GM19043 (cell line): ENCODE measurements around the gene B3GNT5.

Experiments
- ATAC-seq: cut with Tn5 transposase; IDR thresholded peaks from one replicate; pipeline ENCODE4 v1.9.1; 2021; ENCODE audit warnings: low read depth; ENCODE audit not compliant: unreplicated experiment

The B3GNT5 gene

DNA sequence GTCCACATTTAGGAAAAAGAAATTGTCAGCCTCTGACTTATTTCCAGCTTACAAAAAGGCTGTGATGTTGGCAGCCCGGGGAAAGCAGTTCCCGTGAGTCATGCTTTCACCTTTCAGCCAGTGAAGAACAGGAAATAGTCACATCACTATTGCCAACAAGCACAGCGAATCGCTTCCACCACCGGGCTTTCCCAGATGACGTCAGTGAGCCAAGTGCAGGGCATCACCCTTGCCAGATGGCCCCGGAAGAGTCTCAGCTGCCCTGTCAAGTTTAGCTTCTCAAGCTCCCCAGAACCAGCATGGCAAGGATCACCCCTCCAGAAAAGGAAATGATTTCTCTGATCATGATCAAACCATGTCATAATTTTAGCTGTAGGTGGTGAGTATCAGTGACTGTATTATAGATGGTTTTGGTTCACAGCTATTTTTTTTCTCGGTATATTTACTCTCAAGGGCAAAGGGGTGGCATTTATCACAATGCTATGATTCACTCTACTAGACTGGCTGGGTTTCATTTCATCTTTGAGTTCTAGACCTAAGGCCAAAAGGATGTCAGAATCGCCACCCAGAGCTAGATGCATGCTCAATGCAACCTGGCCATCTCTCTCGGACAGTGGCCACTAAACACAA, 32.9 kb downstream of the B3GNT5 start:
- ATAC-seq, result peak; percentile 96

DNA sequence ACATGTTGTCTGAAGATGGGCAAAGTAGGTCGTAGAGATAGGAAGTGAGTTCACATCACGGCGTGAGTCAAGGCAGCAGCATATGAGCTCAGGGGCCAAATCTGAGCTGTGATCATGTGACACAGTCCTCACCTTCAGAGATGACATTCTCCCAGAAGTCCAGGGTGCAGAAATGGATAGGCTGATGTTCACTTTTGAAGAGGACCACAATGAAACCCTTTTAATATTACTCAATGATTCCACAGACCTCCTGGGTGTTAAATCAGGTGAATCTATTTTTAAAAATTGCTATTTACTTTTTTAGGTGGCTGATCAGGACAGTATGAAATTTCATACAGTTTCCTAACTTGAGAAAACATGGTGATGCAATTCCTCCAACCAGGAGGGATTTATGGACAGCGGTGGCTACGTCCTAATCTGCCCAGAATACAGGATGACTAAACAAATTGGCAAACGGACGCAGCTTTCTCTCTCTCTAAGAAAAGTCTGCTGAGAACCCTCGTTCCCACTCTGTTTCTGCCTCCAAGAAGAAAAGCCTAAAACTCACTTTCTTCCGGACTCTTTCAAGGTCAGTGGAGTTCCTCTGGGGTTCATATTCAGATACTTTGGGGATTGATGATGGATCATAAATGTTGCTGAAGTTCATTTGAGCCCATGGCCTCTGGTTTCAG, 34.4 kb downstream of the B3GNT5 start:
- ATAC-seq, result no peak

DNA sequence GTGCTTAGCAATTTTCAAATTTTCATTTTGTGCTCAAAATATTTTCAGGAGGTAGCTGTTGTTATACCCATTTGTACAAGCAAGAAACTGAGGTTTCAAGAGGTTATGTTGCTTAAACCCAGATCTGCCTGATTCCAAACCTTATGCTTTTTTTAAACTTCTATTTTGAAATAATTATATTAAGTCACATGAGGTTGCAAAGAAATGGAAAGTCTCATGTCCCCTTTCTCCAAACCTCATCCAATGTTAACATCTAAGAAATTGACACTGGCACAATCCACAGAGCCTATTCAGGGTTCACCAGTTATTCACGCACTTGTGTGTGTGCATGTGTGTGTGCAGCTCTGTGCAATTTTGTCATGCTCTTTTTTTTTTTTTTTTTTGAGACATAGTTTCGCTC, 35.1 kb downstream of the B3GNT5 start:
- no peak for ATAC-seq

DNA sequence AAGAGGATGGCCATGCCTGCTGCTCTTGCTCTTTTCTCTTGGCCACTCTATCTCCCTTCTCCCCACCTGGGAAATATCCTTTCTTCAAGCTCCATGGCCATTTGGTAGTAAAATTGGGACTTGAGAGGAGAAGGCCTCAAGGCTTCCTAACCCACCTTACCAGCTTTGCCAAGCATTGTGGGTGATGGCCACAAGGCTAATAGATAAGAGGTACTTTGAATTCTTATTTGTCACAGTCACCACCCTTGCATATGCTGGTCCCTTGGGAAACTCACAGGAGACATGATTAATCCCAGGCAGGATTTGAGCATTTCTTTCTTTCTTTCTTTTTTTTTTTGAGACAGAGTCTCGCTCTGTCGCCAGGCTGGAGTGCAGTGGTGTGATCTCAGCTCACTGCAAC, 37.2 kb downstream of the B3GNT5 start:
- ATAC-seq, result no peak

DNA sequence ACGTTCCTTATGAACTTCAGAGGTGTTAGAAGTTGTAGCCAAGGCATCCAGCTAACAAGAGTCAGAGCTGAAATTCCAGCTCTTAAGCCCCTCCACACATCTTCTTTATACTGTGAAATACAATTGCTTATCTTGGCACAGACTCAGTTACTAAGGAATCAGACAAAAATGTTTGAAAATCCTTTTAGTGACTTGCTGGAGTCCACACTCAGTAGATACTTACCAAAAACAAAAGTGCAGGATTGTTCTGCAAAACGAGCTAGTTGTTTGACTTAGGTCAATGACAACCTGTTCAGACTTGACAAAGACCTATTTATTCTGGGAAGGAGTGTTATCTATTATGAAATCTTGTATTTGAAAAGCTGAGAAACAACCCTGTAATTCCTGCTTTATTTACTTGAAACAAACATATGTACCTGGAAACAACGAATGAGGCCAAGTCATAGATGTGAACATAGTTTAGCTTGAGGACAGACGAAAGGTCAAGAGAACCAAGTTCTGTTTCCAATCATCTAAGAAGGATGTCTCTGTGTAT, 38.5 kb downstream of the B3GNT5 start:
- ATAC-seq, result no peak

DNA sequence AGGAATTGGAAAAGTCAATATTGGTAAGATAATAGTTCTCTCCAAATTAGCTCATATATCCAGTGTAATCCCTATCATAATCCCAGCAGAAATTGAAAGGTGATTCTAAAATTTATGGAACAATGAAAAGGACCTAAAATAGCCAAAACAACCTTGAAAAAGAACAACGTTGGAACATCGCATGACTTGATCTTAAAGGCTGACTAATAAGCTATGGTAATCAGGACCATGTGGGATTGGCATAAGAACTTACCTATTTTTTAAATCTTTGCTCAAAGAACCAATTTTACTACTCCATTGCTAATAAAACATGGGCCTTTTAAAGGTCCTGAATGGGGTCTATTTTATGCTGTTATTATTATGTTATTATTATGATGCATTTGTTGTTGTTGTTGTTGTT, 40.9 kb downstream of the B3GNT5 start:
- no peak for ATAC-seq

DNA sequence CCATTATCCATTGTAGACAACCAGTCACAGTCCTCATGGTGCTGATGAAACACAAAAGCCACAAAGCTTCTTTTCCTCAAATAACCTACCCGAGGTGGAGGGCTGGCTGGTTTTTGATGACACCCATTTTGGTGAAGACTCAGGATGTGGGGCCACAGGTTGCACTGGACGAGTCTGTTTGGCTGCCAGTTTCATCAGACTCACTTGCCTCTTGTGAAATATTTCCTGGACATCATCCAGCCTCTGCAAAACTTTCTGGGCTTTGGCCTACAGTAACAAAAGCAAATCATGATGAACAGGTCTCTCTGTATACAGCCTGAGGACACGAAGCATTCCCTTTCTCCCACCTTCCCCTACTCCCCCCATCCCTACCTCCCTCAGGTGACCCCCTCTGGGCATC, 42.2 kb downstream of the B3GNT5 start:
- ATAC-seq, result no peak

DNA sequence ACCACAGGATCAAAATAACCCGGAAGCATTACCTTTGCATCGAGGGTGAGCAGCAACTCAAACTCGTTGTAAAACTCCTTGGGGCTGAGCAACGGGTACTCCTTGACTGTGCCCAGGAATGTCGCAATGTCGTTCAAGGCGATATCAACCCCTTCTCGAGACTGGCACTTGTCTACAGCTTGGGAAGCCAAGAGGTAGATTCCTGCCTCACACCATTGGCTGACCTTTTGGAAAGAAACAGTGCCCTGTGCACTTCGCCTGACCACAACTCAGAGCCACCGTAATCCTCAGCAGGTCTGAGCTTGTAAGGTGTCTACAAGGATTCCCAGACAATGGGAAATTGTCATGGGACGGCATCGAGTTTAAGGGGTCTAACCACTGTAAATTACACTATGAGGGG, 43.9 kb downstream of the B3GNT5 start:
- no peak for ATAC-seq

DNA sequence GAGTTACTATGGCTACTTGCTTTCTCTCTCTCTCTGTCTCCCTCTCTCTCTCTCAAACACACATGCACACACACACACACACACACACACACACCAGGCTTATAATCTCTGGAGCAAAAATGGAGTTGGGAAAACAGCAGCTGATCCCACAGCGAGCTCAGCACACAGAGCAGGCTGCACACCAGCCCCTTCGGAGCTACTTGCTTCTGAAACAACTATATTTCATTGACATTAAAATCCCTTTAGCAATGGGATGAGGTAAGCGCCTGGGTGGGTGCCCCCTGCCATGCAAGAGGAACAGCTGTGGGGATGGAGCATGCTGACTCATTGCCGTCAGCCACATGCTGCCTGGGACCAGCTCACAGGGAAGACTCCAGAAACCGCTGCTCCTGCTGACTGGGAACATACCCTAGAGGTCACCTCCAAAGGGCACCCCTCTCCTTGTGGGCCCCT, 45.7 kb downstream of the B3GNT5 start:
- no peak for ATAC-seq

DNA sequence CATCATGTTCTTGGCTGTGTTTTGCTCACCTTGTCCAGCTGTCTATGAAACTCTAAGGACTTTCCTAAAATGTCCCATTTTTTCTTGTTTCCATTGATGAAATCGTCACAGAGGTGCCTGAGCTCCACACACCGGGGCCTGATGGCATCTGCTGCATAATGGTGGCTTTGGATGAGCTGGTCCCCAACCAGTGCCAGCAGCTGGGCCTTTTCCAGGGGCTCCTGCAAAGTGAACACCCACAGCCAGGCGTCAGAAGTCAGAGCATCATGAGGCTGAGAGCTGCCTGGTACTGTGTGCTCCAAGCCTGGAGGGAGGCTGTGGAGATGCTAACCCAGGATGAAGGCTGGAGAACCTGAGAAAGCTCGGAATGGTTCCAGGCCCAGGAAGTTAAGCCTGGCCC, 46.9 kb downstream of the B3GNT5 start:
- no peak for ATAC-seq

DNA sequence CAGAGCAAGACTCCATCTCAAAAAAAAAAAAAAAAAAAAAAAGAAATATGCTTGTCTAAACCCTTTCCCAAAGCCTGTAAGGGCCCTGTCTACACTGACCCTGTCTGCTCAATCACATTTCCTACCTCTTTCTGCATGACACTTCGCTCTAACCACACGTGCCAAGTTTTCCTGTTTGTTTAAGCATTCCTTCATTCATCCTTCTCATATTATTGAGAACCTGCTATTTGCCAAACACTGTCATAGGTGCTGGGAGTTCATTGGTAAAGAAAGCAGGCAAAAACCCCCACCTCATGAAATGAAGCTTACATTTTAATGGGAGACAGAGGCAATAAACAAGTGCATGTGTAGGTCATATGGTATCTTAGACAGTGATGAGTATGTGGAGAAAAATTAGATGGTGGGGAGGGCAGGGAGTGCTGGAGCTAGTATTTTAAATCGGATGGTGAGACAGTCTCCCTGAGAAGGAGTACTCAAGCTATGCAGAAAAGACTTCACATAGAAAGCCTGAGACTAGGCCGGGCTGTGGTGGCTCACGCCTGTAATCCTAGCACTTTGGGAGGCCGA, 48.0 kb downstream of the B3GNT5 start:
- ATAC-seq, result no peak

DNA sequence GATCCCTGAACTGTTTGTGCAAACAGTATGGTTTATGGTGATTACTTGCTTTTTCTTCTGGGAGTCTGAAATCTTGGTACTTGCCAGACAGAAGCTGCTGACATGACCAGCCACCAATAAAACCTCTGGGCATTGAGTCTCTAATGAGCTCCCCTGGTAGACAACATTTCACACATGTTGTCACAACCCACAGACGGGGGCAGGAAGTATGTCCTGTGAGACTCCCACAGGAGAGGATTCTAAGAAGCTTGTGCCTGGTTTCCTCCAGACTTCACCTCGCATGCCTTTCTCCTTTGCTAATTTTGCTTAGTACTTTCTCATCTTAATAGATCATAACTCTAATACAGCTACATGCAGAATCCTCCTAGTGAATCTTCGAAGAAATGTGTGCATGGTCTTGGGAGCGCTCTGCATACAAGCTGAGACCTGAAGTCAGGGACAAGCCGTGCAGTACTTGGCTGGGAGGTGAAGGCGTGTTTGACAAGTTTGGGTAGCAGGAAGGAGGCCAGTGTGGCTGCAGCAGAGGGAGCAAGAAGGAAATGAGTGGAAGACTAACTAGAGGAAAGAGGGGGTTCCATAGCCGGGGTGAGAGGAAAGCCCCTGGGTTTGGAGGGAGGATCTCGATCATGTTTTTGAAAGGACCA, 49.0 kb downstream of the B3GNT5 start:
- ATAC-seq, result no peak

DNA sequence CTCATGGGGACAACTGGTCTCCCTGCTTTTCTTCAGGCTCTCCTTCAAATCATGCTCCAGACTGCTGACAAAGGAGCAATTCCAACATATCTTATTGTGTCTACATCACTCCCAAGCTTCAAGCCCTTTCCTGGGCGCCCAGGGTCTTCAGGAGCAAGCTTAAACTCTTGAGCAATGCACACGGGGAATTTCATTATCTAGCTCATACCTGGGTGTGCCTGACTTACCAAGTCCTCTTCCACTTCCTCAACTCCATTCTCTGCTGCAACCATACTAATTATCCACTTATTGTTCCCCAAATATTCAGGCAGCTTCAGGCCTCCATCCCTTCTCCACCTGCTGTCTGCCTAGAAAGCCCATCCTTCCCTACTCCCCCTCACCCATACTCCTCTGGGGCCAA, 50.6 kb downstream of the B3GNT5 start:
- ATAC-seq, result no peak

DNA sequence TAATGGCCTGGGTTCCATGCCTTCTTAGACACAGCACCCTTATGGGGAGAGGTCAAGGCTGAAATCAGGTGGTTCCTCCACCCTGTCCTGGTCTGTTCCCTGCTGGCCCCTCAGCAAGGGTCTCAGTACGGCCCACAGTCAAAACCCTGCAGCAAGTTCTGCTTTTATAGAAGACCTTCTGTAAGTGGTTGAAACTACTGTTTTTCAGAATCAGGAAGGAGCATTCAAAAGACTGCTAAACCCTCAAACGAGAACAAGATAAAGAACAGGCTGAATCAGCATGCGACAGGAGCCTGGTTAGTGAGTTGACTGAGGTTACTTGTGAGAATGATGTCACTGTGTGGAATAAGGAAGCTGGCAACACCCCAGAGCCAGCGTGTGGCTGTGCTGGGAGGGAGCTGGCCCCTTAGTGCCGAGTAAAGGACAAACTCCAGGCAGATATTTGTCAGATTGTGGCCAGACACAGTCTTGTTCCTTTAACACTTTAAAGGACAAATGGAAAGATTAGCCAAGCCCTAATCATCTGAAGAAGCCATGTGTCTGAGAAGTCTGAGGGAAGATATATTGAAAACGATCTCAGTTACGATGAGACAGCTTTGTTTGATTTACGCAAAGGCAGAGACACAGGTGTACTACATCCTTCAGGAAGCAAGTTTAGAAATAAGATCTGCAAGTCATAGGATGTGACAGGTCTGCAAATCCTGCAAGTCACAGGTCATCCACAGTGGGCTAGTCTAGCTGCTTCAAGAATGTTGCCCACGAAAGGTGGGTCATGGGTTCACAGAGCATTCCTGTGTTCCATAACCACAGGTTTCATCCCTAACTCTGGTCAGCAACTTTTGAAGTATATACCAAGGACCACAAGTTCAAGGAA, 54.0 kb downstream of the B3GNT5 start:
- ATAC-seq, result peak; percentile 57

DNA sequence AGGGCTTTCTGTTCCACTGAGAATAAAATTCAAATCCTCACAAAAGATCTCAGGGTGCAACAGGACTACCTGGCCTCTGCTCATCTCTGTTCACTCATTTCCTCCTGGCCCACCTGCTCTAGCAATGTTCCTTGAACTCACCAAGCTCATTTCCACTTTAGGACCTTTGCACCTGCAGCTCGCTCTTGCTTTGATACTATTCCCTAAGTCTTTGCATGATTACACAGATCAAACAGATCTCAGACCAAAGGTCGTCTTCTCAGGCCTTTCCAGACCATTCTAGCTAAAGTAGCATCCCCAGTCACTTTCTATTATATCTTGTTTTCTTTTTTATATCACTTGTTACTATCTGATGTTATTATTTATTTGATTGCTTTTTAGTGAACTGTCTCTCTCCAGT, 54.7 kb downstream of the B3GNT5 start:
- no peak for ATAC-seq

DNA sequence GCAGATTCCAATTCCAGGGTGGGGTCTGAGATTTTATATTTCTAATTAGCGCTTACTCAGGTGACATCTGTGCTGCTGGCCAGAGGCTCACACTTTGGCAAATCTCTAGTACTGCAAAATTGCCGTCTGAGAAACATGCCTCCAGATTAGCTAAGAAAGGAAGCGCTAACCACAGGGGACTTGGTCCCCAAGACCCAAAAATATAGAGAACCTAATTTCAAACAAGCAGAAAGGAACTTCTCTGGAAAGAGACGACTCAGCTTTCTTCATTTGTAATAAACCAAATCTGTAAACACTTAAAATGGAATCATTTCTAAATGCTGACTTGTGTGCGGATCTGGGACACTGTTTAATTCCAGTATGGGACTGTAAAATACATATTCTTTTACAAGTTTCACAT, 55.7 kb downstream of the B3GNT5 start:
- no peak for ATAC-seq

DNA sequence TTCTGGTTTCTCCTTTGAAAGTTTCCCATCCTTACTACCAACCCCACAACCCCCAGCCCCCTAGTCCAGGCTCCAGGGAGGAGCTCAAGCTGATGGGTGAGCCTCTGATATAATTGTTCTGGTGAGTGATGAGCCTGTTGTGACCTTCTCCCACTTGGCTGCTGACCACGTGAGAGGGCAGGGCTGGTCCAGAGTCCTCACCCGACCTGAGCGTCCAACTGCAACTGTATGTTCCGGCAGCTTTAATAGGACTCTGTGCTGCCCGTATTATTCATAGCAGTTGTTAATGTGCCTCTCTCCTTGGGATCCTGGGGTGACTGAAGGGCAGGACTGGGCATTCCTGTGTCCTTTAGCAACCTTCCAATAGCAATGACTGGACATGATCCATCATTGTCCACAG, 56.2 kb downstream of the B3GNT5 start:
- no peak for ATAC-seq

DNA sequence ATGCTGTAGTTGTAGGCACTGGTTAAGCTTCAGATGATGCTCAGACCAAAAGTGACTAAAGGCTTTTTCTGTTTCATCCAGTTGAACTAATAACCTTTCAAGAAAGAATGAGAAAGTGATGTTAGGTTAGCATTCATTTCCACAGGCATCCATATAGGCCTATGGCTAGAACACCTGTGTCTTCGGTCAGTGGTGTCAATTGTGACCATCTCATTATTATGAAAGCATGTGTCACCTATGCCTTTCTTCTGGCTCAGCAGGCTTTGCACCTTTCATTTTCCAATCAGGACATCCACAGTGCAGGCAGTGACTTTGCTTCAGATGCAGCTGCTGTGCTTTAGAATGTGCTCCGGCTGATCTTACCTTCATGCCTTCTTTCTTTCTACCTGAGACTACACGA, 57.9 kb downstream of the B3GNT5 start:
- ATAC-seq, result no peak

DNA sequence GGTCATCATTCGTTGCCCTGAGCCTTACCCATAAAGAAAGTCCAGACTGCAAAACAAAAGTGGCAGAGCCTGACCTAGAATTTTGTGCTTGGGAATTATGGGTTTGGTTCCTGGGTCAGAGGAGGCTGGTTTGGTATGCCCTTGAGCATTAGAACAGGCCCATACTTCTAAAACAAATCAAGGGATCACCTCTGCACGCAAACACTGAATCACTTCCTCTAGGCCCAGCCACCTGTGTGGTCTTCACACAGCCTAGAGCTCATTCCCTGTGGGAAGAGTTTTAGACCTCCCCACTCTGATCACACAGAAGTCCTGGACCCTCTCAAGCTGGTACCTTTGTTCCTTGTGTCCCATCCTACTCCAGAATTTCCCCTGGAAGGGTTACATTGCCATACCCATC, 59.4 kb downstream of the B3GNT5 start:
- no peak for ATAC-seq

DNA sequence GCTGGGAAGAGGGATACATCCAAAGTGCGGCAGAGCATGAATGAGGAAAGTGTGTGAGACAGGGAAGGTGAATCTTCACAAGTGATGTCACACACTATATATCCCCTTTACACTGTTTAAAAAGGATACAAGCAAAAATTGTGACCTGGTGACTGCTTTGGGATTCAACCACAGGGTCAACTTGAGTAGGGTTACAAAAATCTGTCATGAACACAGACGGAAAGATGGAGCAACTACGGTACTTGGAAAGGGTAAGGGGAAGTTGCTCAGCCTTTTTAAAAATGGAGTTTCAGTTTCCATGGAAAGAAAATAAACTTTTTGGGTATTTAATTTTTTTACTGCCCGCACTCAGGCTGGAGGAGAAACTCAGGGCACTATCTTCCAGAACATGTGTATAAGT, 60.3 kb downstream of the B3GNT5 start:
- ATAC-seq, result no peak

DNA sequence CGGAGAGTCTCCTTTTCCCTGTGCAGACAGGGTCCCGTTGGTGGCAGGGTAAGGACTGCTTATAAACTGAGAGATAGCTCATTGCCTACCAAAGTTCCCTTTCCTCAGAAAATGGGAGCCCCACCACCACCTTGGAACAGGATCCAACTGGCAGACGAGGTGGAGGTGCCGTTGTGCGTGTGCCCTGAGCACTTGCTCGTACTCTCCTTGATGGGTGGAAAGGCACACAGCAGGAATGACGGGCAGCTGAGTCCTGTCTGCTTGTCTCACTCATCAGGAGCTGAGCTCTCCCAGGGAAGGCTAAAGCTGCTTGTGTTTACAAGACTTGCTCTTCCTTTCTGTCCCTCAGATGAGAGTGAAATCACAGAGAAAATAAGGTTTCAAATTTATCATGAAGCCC, 60.7 kb downstream of the B3GNT5 start:
- no peak for ATAC-seq
